ENCODE measurements around the gene KCNMA1.

Gene KCNMA1

DNA sequence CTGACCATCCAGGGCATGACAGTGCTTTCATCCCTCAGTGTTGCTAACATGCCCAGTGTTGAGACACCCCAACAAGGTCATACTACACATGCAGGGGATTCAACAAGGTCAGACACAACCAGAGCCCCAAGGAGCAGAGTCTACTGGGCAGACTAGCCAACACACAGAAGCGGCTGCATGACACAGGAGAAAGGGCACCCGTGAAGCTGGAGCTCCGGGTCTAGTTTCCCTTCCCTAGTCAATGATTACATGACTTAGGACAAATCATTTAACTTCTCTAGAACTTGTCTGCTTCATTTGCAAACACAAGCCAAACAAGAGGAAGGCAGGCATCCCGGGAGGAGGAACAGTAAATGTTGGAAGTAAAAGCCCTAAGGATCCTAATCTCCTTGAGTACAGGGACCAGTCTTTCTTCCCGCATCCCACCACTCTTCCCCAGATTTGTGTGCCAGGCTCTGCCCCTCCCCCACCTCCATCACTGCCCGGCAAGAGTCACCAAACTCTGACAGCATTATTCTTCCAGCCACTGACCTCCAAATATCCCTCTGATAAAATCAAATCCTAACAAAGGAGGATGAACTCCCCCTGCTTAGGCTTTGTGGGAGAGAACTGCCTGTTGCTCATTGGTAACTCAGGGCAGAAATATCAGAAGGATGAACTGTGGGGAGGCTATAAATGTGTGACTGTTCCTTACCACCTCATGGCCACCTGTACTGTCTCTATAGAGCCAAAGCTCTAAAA is 104.3 kb downstream of the KCNMA1 start:
- no peak overlapping the region for H3K4me3 ChIP-seq (ENCODE audit: low read depth, low read length)
- in situ Hi-C loops (cut with HindIII; ENCODE audit: low sequenced_read_pairs) = no loop called here
- no peak for DNase-seq (ENCODE audit: low read depth, low spot score)
- TF ChIP-seq, protein P1, sequence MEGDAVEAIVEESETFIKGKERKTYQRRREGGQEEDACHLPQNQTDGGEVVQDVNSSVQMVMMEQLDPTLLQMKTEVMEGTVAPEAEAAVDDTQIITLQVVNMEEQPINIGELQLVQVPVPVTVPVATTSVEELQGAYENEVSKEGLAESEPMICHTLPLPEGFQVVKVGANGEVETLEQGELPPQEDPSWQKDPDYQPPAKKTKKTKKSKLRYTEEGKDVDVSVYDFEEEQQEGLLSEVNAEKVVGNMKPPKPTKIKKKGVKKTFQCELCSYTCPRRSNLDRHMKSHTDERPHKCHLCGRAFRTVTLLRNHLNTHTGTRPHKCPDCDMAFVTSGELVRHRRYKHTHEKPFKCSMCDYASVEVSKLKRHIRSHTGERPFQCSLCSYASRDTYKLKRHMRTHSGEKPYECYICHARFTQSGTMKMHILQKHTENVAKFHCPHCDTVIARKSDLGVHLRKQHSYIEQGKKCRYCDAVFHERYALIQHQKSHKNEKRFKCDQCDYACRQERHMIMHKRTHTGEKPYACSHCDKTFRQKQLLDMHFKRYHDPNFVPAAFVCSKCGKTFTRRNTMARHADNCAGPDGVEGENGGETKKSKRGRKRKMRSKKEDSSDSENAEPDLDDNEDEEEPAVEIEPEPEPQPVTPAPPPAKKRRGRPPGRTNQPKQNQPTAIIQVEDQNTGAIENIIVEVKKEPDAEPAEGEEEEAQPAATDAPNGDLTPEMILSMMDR (IDR thresholded peaks at IDR 0.05; ENCODE audit: low read depth, low read length) = no peak

DNA sequence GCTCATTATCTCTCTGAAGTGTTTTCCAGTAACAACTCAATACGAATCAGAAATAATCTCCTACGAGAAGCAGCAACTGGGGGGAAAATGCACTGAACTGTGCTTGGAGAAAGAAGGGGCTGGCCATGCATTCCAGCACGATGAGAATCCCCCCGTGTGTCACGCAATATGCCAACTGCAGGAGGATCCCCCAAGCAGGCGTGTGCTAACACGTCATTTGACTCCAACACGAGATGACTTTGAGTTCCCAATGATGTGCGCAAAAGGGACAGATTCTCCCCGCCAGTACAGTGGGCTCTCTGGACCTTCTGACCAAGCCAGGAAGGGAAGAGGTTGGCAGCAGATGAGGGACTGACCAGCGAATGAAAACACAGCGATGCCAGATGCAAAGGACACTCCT is 105.5 kb downstream of the KCNMA1 start:
- in situ Hi-C loops (cut with HindIII; ENCODE audit: low sequenced_read_pairs) = no loop called here
- DNase-seq (ENCODE audit: low read depth, low spot score) = peak; percentile 80
- TF ChIP-seq, protein P1 (IDR thresholded peaks at IDR 0.05; ENCODE audit: low read depth, low read length) = no peak
- H3K4me3 ChIP-seq (ENCODE audit: low read depth, low read length) = no peak overlapping the region

DNA sequence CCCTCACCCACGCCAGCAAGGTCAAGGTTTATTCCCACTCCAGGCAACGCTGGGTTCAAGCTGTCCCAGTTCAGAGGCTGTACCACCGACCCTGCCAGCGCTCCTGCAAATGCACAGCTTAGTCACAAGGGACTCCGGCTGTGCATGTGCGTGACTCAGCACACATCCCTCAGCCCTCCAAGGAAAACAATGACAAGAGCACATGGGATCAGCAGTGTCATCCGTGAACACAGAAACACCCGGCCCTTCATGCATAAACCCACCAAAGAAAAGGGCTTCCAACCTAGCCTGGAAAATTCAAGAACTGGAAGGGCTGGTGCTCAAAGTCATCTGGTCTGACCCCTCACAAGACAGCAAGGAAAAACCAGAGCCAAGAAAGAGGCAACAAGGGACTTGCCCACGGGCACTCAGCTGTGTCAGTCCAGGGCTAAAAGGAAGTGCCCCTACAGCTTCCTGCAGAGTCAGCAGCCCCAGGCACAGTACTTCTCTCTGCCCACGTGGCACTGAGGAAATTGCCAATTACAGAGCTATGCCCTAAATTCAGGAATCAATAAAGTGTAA is 106.1 kb downstream of the KCNMA1 start:
- in situ Hi-C loops (cut with HindIII; ENCODE audit: low sequenced_read_pairs) = no loop called here
- peak; percentile 85 for DNase-seq (ENCODE audit: low read depth, low spot score)
- TF ChIP-seq, protein P1 (IDR thresholded peaks at IDR 0.05; ENCODE audit: low read depth, low read length) = no peak
- H3K4me3 ChIP-seq (ENCODE audit: low read depth, low read length) = no peak overlapping the region

DNA sequence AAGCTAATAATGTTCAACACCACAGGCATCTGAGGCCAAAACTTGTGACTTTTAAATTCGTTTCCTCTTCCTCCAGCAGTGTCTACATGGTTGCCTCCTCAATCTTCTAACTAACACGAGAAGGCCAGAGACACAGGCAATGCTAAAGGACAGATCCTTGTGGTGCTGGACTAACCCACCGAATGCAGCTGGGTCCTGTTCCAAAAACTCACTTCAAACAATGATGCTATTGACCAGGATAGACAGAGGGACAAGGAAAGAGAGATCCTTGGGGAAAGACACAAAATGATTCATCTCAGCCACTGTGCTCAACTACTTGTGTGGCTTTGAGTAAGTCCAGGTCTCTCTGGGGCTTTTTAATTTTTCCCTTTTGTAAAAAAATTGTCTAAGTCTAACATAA is 107.6 kb downstream of the KCNMA1 start:
- in situ Hi-C loops (cut with HindIII; ENCODE audit: low sequenced_read_pairs) = no loop called here
- TF ChIP-seq, protein P1 (IDR thresholded peaks at IDR 0.05; ENCODE audit: low read depth, low read length) = no peak
- H3K4me3 ChIP-seq (ENCODE audit: low read depth, low read length) = no peak overlapping the region
- no peak for DNase-seq (ENCODE audit: low read depth, low spot score)

DNA sequence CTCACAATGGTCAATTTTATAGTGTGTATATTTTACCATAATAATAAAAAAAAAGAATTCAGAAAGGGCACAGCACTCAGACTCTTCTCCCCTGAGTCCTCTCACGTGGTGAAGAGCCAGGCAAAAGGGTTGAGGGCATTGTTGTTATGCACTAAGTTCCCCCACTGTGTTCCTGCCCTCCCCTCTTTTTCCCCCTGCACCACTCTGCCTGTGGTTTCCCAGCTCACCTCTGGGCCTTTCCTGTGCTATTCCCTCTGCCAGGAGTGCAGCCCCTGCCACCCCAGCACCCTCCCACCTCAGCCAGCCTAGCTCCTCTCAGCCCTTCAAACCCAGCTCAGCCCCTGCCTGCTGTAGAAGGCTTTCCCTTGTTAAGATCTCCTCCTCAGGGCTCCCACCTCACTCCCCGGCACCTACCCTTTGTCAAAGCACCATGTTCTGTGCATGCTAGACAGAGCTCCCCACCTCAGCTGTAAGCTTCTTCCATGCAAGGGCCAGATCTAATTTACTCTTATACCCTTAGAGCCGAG is 108.5 kb downstream of the KCNMA1 start:
- TF ChIP-seq, protein P1 (IDR thresholded peaks at IDR 0.05; ENCODE audit: low read depth, low read length) = no peak
- no peak overlapping the region for H3K4me3 ChIP-seq (ENCODE audit: low read depth, low read length)
- in situ Hi-C loops (cut with HindIII; ENCODE audit: low sequenced_read_pairs) = no loop called here
- DNase-seq (ENCODE audit: low read depth, low spot score) = no peak

DNA sequence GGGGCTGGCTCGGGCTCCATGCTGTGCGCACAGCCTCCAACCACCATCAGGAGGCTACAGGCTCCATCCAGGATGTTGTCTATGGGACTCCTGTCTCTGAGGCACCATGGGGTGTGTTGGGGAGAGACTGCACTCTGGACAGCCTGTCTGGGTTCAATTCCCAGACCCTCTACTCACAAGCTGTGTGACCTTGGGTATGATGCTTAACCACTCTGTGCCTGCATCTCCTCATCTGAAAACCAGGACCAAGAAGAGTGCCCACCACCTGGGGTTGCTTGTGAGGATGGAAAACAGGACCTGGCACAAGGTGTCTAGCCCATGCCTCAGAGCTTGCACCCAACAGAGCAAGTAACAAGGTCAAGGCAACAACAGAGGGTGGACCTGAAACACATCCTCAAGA is 109.8 kb downstream of the KCNMA1 start:
- TF ChIP-seq, protein P1 (IDR thresholded peaks at IDR 0.05; ENCODE audit: low read depth, low read length) = no peak
- no peak overlapping the region for H3K4me3 ChIP-seq (ENCODE audit: low read depth, low read length)
- in situ Hi-C loops (cut with HindIII; ENCODE audit: low sequenced_read_pairs) = no loop called here
- DNase-seq (ENCODE audit: low read depth, low spot score) = no peak
